GM21423 (cell line): ENCODE measurements around the gene SLC6A6.
A peak's percentile ranks its signal among the peaks of the same experiment; 100 is the strongest.

ENCODE experiments used
- ATAC-seq: cut with Tn5 transposase; IDR thresholded peaks from one replicate; pipeline ENCODE4 v1.9.1; 2021; ENCODE audit warnings: mild to moderate bottlenecking, moderate library complexity; ENCODE audit not compliant: unreplicated experiment

Gene SLC6A6

DNA sequence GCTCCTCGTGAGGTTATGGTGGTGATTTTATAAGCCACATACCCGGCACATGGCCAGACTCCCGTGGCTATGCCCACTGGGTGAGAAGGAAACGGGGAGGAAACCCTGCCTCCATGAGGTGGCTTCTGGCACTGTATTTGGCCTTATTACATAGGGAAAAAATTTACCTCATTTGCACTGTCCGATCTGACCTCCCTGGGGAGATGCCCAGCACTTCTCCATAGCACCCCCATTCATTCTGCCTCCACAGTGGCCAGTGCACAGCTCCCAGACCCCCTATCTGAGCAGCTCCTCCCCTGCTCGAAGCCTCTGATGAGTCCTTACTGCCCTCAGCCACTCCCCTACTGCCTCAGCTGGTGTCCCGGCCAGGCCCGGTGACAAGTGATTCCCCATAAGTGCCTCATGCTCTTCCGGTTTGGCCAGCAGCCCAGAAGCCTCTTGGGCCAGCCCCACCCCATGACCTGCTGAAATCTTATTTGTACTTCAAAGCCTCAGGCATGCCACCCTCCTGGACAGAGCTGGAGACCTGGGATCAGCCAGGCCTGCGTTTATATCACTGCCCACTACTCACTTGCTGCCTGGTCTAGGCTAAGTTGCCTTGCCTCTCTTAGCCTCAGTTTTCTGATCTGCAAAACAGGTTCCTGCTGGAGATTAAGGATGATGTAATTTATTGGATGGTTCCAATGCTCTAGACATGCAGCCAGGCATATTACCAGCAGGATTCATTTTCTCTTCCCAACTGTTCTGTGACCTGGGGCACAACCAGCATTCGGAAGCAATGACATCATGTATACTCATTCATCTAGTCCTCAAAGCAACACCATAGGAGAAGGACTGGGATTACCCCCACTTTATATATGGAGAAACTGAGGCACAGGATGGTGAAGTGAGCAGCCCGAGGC lies 30.6 kb upstream of the SLC6A6 start:
- ATAC-seq: peak; percentile 49

DNA sequence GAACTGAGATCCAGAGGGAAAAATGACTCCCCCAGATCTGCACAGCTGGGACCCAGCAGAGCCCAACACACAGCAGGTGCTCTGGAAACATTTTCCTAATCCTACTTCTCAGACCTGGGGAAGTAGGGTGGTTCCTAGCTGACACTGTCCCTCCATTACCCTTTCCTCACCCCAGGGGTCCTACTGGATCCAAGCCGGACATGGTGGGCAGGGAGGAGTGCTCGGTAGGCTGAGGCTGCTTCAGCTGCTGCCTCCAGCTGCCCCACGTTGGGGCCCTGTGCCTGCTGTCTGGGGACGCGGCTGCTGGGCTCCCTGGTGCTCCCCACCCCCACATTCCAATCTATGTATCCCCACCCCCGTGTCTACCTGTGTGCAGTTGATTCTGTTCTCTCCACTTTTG lies 29.8 kb upstream of the SLC6A6 start:
- ATAC-seq: no peak

GRCh38 chr3:14373753-14374376 lies 28.5 kb upstream of the SLC6A6 start:
- no peak for ATAC-seq

DNA sequence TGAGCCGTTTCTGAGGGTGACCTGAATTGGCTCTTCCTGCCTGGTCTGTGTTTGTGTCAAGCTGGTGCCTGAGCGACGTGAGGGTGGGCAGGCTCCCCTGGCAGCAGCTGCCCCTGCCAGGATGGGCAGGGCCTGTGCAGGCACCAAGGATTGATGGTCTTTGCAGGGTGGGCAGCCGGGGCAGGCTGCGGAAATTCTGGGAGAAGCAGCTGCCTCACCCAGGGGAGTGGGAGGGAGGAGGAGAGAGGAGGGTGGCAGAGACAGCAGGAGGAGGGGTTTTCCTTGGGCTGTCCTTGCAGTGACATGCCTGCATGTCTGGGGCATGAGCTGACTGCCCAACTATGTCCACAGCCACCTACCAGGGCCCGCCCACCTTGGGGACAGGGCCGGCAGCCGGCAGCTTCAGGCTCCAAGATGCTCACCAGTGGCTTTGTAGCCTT lies 27.9 kb upstream of the SLC6A6 start:
- ATAC-seq: no peak

- no peak for ATAC-seq
Measured at GRCh38 chr3:14375192-14375591, 27.2 kb upstream of the SLC6A6 start.

DNA sequence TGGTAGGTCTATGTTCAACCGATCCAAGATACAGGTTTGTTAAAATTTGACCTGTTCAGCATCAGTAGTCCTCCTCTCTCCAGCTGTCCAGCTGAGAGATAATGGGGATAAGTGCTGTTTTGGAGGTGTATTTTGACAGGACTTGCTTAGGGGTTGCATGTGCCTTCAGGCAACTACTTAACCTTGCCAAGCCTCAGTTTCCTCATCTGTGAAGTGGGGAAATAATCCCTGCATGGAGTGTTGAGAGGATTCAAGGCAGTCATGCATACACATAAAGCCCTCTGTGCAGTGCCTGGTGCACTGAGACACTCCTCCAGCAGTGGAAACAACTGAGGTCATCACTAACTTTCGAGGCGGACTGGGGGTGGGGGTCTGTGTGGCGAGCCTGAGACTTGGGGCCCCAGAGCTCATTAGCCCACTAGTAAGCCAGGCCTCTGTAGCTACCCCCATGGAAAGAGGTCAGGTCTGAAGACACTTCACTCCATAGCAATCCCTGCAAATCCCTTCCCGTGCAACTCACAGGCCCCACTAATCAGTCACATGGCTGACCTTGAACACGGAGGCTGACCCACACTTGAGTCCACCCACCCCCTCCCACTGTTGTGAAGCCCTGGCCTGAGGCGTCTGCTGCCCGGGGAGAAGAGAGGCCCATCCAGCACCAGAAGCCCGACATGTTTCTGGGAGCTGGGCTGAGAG lies 25.9 kb upstream of the SLC6A6 start:
- ATAC-seq: no peak

GRCh38 chr3:14377044-14377837 lies 25.2 kb upstream of the SLC6A6 start:
- no peak for ATAC-seq

GRCh38 chr3:14377838-14378169 lies 24.6 kb upstream of the SLC6A6 start:
- ATAC-seq: peak; percentile 84

- ATAC-seq: no peak
Measured at GRCh38 chr3:14378415-14378814, 24.0 kb upstream of the SLC6A6 start.

DNA sequence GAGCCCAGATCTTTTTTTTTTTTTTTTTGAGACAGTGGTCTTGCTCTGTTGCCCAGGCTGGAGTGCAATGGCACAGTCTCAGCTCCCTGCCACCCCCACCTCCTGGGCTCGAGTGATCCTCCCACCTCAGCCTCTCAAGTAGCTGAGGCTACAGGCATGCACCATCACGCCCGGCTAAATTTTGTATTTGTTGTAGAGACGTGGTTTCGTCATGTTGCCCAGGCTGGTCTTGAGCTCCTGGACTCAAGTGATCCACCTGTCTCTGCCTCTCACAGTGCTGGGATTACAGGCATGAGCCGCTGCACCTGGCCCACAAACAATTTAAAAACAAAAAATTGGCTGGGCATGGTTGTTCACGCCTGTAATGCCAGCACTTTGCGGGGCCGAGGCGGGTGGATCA lies 22.6 kb upstream of the SLC6A6 start:
- no peak for ATAC-seq

GRCh38 chr3:14386254-14386653 lies 16.2 kb upstream of the SLC6A6 start:
- no peak for ATAC-seq

- ATAC-seq: no peak
Measured at GRCh38 chr3:14388201-14388600, 14.2 kb upstream of the SLC6A6 start.

DNA sequence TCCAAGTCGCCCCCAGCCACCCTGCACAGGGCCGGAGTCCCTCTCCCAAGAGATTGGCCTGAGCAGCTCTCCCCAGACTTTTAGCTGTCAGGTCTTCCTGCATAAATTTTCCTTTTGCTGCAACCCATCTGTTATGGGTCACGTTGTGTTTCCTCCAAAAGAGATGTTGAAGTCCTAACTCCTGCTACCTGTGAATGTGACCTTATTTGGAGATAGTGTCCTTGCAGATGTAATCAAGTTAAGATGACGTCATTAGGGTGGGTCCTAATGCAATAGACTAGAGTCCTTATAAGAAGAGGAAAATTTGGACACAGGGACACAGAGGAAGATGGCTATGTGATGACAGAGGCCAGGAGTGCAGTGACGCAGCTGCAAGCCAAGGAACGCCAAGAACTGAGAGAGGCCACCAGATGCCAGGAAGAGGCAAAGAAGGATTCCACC lies 13.2 kb upstream of the SLC6A6 start:
- no peak for ATAC-seq

DNA sequence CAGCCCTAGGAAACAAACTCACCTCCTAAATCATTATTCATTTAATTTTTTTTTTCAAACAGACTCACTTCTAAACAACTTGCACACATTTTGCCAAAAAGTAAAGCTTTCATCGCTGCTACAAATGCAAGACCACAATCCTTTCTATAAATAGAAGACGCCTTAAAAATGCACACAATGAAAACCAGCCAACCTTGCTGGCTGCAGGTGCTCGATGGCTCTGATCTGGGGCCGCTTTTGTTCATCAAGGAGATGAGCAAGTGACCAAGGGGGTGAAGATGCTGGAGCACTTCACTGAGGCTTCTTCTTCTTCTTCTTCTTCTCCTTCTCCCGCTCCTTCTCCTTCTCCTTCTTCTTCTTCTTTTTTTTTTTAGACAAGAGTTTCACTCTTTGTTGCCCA lies 12.7 kb upstream of the SLC6A6 start:
- ATAC-seq: no peak

DNA sequence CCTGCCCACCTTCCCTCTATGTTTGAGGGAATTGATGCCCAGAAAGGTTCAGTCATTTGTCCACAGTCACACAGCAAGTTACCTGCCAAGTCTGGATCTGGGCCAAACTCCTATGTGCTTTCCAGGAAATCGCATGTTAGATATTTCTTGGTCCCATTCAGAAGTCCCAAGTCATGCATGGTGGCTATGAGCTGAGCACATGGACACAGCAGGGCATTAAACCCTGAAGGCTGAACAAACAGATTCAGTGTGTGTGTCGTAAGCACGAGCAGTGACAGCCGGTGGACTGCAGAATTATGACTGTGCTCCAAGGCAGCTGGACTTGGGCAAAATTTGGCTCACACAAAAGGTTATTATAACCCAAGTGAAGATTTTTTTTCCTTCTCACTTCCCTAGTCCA lies 11.4 kb upstream of the SLC6A6 start:
- ATAC-seq: no peak

DNA sequence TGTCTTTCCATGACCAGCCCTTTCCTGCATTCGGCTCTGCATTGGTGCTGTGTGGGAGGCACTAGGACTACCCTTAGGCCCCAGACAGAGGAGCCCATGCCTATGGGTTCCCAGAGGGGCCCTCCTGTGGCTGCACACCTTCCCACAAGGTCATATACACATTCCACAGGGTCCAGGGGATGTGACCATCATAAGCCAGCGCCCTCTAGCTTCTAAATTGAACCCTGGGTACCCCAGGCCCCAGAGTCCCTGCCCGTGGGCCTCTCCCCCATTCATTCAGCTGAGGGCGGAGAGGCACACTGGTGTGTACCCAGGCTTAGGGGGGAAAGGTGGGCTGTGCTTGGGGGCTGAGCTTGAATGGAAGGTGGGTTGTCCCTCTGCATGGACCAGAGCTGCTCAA lies 10.2 kb upstream of the SLC6A6 start:
- ATAC-seq: no peak

- ATAC-seq: no peak
Measured at GRCh38 chr3:14392803-14393319, 9.5 kb upstream of the SLC6A6 start.

GRCh38 chr3:14393440-14394106 lies 8.8 kb upstream of the SLC6A6 start:
- ATAC-seq: no peak

- no peak for ATAC-seq
Measured at GRCh38 chr3:14396031-14396692, 6.2 kb upstream of the SLC6A6 start.

- ATAC-seq: no peak
Measured at GRCh38 chr3:14397046-14397445, 5.4 kb upstream of the SLC6A6 start.
